Measurements from ENCODE around the gene ATAT1. TPM values are rescaled to one million over a fixed set of nuclear protein-coding genes. Genes with fewer than 3 reads are reported as not detected.

ATAT1 gene
- total and polyA plus RNA-seq, 2 of the 13 experiments (the other 11 are each of a cell fraction or from before 2014, with no cell fraction given) = 9.2 to 23.6 TPM

GRCh38 chr6:30690403-30691207, 63.9 kb downstream of the ATAT1 start, which contains the start of gene NRM (continued):
- TF ChIP-seq JUN (CRISPR knock-in tag; IDR thresholded peaks at IDR 0.05) (no peak), U2AF1 (optimal IDR thresholded peaks at IDR 0.05; ENCODE audit: low read depth, low read length) (no peak), HNF1A (IDR thresholded peaks at IDR 0.05; ENCODE audit: low read depth) (no peak), HNF1A (CRISPR knock-in tag; IDR thresholded peaks at IDR 0.05; ENCODE audit: borderline replicate concordance) (no peak), DDIT3 (CRISPR knock-in tag; IDR thresholded peaks at IDR 0.05) (no peak), TAF1 (CRISPR knock-in tag; IDR thresholded peaks at IDR 0.05) (peak; percentile 75), GZF1 (CRISPR knock-in tag; IDR thresholded peaks at IDR 0.05) (peak; percentile 61; the same call in 1 of the 2 replicates), ZNF331 (CRISPR knock-in tag; IDR thresholded peaks at IDR 0.05) (peak; percentile 83), JUND (CRISPR knock-in tag; IDR thresholded peaks at IDR 0.05) (no peak), IKZF4 (CRISPR knock-in tag; IDR thresholded peaks at IDR 0.05; ENCODE audit: borderline replicate concordance, low read depth, not compliant biosample characterization) (no peak), KLF13 (CRISPR knock-in tag; IDR thresholded peaks at IDR 0.05) (no peak), ZFP91 (CRISPR knock-in tag; IDR thresholded peaks at IDR 0.05; ENCODE audit: borderline replicate concordance) (no peak; the same call in 1 of the 2 replicates), RELA (CRISPR knock-in tag; IDR thresholded peaks at IDR 0.05) (no peak), ZNF678 (CRISPR knock-in tag; IDR thresholded peaks at IDR 0.05) (no peak), ZNF83 (CRISPR knock-in tag; IDR thresholded peaks at IDR 0.05; ENCODE audit: borderline replicate concordance) (no peak), ESRRA (CRISPR knock-in tag; IDR thresholded peaks at IDR 0.05; ENCODE audit: low read depth) (no peak), ZNF251 (CRISPR knock-in tag; IDR thresholded peaks at IDR 0.05) (no peak), ATF7 (IDR thresholded peaks at IDR 0.05) (no peak), ATF7 (CRISPR knock-in tag; IDR thresholded peaks at IDR 0.05) (no peak), ZSCAN29 (CRISPR knock-in tag; conservative IDR thresholded peaks at IDR 0.05) (no peak)
